ENCODE measurements around the gene GRM5.
A peak's percentile ranks its signal among the peaks of the same experiment; 100 is the strongest.
"Not testable (repeated sequence)": the region's sequence is repeated elsewhere in the genome, so short reads cannot be mapped to it uniquely, and the experiment has no call there.

GRM5 gene

GRCh38 chr11:89065651-89066201 is at the start of gene GRM5:
Gene GRM5, minus strand, starts transcription at chr11:89065982. Its CDS starts 18,110 bp downstream, at chr11:89047872.
- not testable (repeated sequence) for DNase-seq

- peak in 1 of 2 experiments; percentile 1 for DNase-seq
These were observed 32.2 kb upstream of the GRM5 start for GRCh38 chr11:89097956-89098355.

GRCh38 chr11:89093806-89094205 is 28.0 kb upstream of the GRM5 start:
- not testable (repeated sequence) for DNase-seq

- DNase-seq, result not testable (repeated sequence)
These were observed 19.2 kb upstream of the GRM5 start for GRCh38 chr11:89084951-89085350.

- not testable (repeated sequence) for DNase-seq
These were observed 5.1 kb upstream of the GRM5 start for GRCh38 chr11:89070911-89071310.

GRCh38 chr11:89067264-89067663 is 1.5 kb upstream of the GRM5 start:
- DNase-seq, result no peak

GRCh38 chr11:89065066-89065465 is 716 bp downstream of the GRM5 start:
- no peak for DNase-seq

- DNase-seq, result not testable (repeated sequence)
These were observed 2.3 kb downstream of the GRM5 start for GRCh38 chr11:89063481-89063951.

GRCh38 chr11:89062771-89063298 is 2.9 kb downstream of the GRM5 start:
- DNase-seq, result not testable (repeated sequence)

- not testable (repeated sequence) for DNase-seq
These were observed 3.9 kb downstream of the GRM5 start for GRCh38 chr11:89061839-89062238.

GRCh38 chr11:89057406-89057805 is 8.4 kb downstream of the GRM5 start:
- not testable (repeated sequence) for DNase-seq

GRCh38 chr11:89052220-89052619 is 13.6 kb downstream of the GRM5 start:
- no peak for DNase-seq

- not testable (repeated sequence) for DNase-seq
These were observed 18.6 kb downstream of the GRM5 start for GRCh38 chr11:89047159-89047558.

GRCh38 chr11:89043861-89044588 is 21.8 kb downstream of the GRM5 start:
- DNase-seq, result not testable (repeated sequence)

- not testable (repeated sequence) for DNase-seq
These were observed 36.1 kb downstream of the GRM5 start for GRCh38 chr11:89029671-89030070.

GRCh38 chr11:89021339-89021738 is 44.4 kb downstream of the GRM5 start:
- no peak for DNase-seq

GRCh38 chr11:89019827-89020547 is 45.8 kb downstream of the GRM5 start:
- not testable (repeated sequence) for DNase-seq

- DNase-seq, result no peak
These were observed 49.6 kb downstream of the GRM5 start for GRCh38 chr11:89016214-89016613.

- no peak for DNase-seq
These were observed 50.2 kb downstream of the GRM5 start for GRCh38 chr11:89015614-89016013.

- not testable (repeated sequence) for DNase-seq
These were observed 64.9 kb downstream of the GRM5 start for GRCh38 chr11:89000852-89001251.

- DNase-seq, result no peak
These were observed 86.1 kb downstream of the GRM5 start for GRCh38 chr11:88979641-88980040.

- not testable (repeated sequence) for DNase-seq
These were observed 86.8 kb downstream of the GRM5 start for GRCh38 chr11:88978992-88979391.

GRCh38 chr11:88975441-88975840 is 90.3 kb downstream of the GRM5 start:
- DNase-seq, result not testable (repeated sequence)

Measured in AML-193 (cell line).